Thymus (tissue), 11 donors: ENCODE data around the gene UNC5C. TPM values are rescaled to one million over a fixed set of nuclear protein-coding genes. Genes with fewer than 3 reads are reported as not detected.

ENCODE experiments used
- DNase-seq, 9 donors: peaks; one replicate each; pipeline ENCODE4 v3.0.0-alpha.2; 2013; ENCODE audit warnings: low spot score in 9 of 9, low read depth in 6 of 9, missing footprints in 1 of 9
- H3K27ac ChIP-seq, 2 donors: one replicate each; pipeline ENCODE4 v1.5.1; 2013; ENCODE audit warnings: control low read depth in 1 of 2, low read depth in 1 of 2, low read length in 1 of 2, mild to moderate bottlenecking in 1 of 2, moderate library complexity in 1 of 2
- H3K27me3 ChIP-seq, 2 donors: one replicate each; pipeline ENCODE4 v1.5.1; 2013; ENCODE audit warnings: low read length in 1 of 2; ENCODE audit not compliant: control insufficient read depth in 2 of 2, insufficient read depth in 1 of 2
- H3K36me3 ChIP-seq, 2 donors: one replicate each; pipeline ENCODE4 v1.5.1; 2013; ENCODE audit warnings: low read length in 1 of 2, mild to moderate bottlenecking in 1 of 2, moderate library complexity in 1 of 2; ENCODE audit not compliant: control insufficient read depth in 2 of 2, insufficient read depth in 2 of 2
- H3K4me1 ChIP-seq, 2 donors: one replicate each; pipeline ENCODE4 v1.5.1; 2013; ENCODE audit warnings: low read length in 2 of 2; ENCODE audit not compliant: control insufficient read depth in 2 of 2, insufficient read depth in 2 of 2
- H3K4me3 ChIP-seq, 2 donors: one replicate each; pipeline ENCODE4 v1.5.1; 2013; ENCODE audit warnings: low read length in 2 of 2, control low read depth in 1 of 2, mild to moderate bottlenecking in 1 of 2
- H3K9me3 ChIP-seq, 2 donors: one replicate each; pipeline ENCODE4 v1.5.1; 2013; ENCODE audit warnings: low read length in 1 of 2, mild to moderate bottlenecking in 1 of 2; ENCODE audit not compliant: control insufficient read depth in 2 of 2, insufficient read depth in 1 of 2
- WGBS: extraction: QIAGEN DNeasy Blood & Tissue Kit; methylation state at CpG from one replicate; pipeline ENCODE4 v1.1.7; 2013; 5-methylcytosine and 5-hydroxymethylcytosine counted together
- polyA plus RNA-seq: library from polyadenylated mRNA; stranded (reverse); fragments of 200-250 nt; gene quantifications from one replicate; pipeline ENCODE4 v1.2.3, GENCODE V29; 2013
- total RNA-seq: library from RNA; stranded (reverse); fragments of 120-200 nt; gene quantifications from one replicate; pipeline ENCODE4 v1.2.4, GENCODE V29; 2013
- donor health status: healthy.

The UNC5C gene
- total and polyA plus RNA-seq, 2 donors: 0.98 to 1.8 TPM

GRCh38 chr4:95386410-95386809 is 162.4 kb downstream of the UNC5C start:
- WGBS: 93% methylated on average over 3 of the region's 3 CpGs
- Histone ChIP-seq H3K9me3 (no peaks in the 10 kb centered on the region), H3K4me1 (no peaks in the 10 kb centered on the region), H3K36me3 (no peaks in the 10 kb centered on the region), H3K4me3 (no peak overlapping the region), H3K27me3 (no peaks in the 10 kb centered on the region), H3K27ac (no peak overlapping the region)
- DNase-seq: peak in 6 of 9 donors; percentile 2 to 45 (median 10)

- Histone ChIP-seq H3K9me3 (no peaks in the 10 kb centered on the region), H3K27ac (no peak overlapping the region), H3K36me3 (no peaks in the 10 kb centered on the region), H3K4me3 (no peak overlapping the region), H3K27me3 (no peaks in the 10 kb centered on the region), H3K4me1 (no peaks in the 10 kb centered on the region)
- 96% methylated on average over 4 of the region's 4 CpGs for WGBS
- no peak for DNase-seq
Measured at GRCh38 chr4:95381843-95382580, 166.8 kb downstream of the UNC5C start.

GRCh38 chr4:95379633-95380032 is 169.1 kb downstream of the UNC5C start:
- 92% methylated on average over 13 of the region's 13 CpGs for WGBS
- Histone ChIP-seq H3K27ac (no peak overlapping the region), H3K27me3 (no peaks in the 10 kb centered on the region), H3K4me3 (no peak overlapping the region), H3K36me3 (no peaks in the 10 kb centered on the region), H3K4me1 (no peaks in the 10 kb centered on the region), H3K9me3 (no peaks in the 10 kb centered on the region)
- DNase-seq: no peak

- no peaks in the 10 kb centered on the region for H3K4me1 ChIP-seq
- no peak overlapping the region for H3K27ac ChIP-seq
- whole genome bisulfite sequencing: 99% methylated on average over 4 of the region's 4 CpGs
- no peaks in the 10 kb centered on the region for H3K9me3 ChIP-seq
- no peaks in the 10 kb centered on the region for H3K36me3 ChIP-seq
- no peaks in the 10 kb centered on the region for H3K27me3 ChIP-seq
- no peak overlapping the region for H3K4me3 ChIP-seq
- DNase-seq: no peak
Measured at GRCh38 chr4:95377366-95377900, 171.3 kb downstream of the UNC5C start.

GRCh38 chr4:95371476-95372224 is 177.1 kb downstream of the UNC5C start:
- WGBS: 96% methylated on average over 3 of the region's 3 CpGs
- no peak for DNase-seq
- no peaks in the 10 kb centered on the region for H3K4me1 ChIP-seq
- H3K27me3 ChIP-seq: no peaks in the 10 kb centered on the region
- no peaks in the 10 kb centered on the region for H3K36me3 ChIP-seq
- no peak overlapping the region for H3K27ac ChIP-seq
- H3K9me3 ChIP-seq: no peaks in the 10 kb centered on the region
- no peak overlapping the region for H3K4me3 ChIP-seq

- H3K4me1 ChIP-seq: no peaks in the 10 kb centered on the region
- no peak overlapping the region for H3K27ac ChIP-seq
- 97% methylated on average over 2 of the region's 2 CpGs for WGBS
- H3K27me3 ChIP-seq: no peaks in the 10 kb centered on the region
- no peak overlapping the region for H3K4me3 ChIP-seq
- H3K36me3 ChIP-seq: no peaks in the 10 kb centered on the region
- DNase-seq: no peak
- H3K9me3 ChIP-seq: no peaks in the 10 kb centered on the region
Measured at GRCh38 chr4:95367824-95368223, 180.9 kb downstream of the UNC5C start.

- no peak for DNase-seq
- H3K27ac ChIP-seq: no peak overlapping the region
Measured at GRCh38 chr4:95363966-95364365, 184.8 kb downstream of the UNC5C start.

GRCh38 chr4:95363559-95363925 is 185.2 kb downstream of the UNC5C start:
- H3K9me3 ChIP-seq: no peaks in the 10 kb centered on the region
- no peaks in the 10 kb centered on the region for H3K4me1 ChIP-seq
- H3K27me3 ChIP-seq: no peaks in the 10 kb centered on the region
- no peak overlapping the region for H3K4me3 ChIP-seq
- no peak overlapping the region for H3K27ac ChIP-seq
- DNase-seq: no peak
- H3K36me3 ChIP-seq: no peaks in the 10 kb centered on the region
- WGBS: 96% methylated on average over 2 of the region's 2 CpGs

More at GRCh38 chr4:95363966-95364365, 184.8 kb downstream of the UNC5C start:
- Histone ChIP-seq H3K27me3 (no peaks in the 10 kb centered on the region), H3K4me3 (no peak overlapping the region), H3K36me3 (no peaks in the 10 kb centered on the region), H3K4me1 (no peaks in the 10 kb centered on the region), H3K9me3 (no peaks in the 10 kb centered on the region)
- 72% methylated on average over 1 of the region's 1 CpG for WGBS

GRCh38 chr4:95362906-95363558 is 185.7 kb downstream of the UNC5C start:
- no peaks in the 10 kb centered on the region for H3K9me3 ChIP-seq
- DNase-seq: peak in 3 of 9 donors; percentile 14 to 30 (median 14)
- no peaks in the 10 kb centered on the region for H3K36me3 ChIP-seq
- 87% methylated on average over 7 of the region's 7 CpGs for WGBS
- H3K4me1 ChIP-seq: no peaks in the 10 kb centered on the region
- no peaks in the 10 kb centered on the region for H3K27me3 ChIP-seq
- no peak overlapping the region for H3K4me3 ChIP-seq
- H3K27ac ChIP-seq: no peak overlapping the region
